Measurements from ENCODE around the gene NDUFS2. TPM values are rescaled to one million over a fixed set of nuclear protein-coding genes. Genes with fewer than 3 reads are reported as not detected.
A peak's percentile ranks its signal among the peaks of the same experiment; 100 is the strongest.

Gene NDUFS2
- total and polyA plus RNA-seq, 9 of the 15 experiments (the other 6 are each of a cell fraction or from before 2014, with no cell fraction given), result 70.0 to 176 (median 141) TPM

DNA sequence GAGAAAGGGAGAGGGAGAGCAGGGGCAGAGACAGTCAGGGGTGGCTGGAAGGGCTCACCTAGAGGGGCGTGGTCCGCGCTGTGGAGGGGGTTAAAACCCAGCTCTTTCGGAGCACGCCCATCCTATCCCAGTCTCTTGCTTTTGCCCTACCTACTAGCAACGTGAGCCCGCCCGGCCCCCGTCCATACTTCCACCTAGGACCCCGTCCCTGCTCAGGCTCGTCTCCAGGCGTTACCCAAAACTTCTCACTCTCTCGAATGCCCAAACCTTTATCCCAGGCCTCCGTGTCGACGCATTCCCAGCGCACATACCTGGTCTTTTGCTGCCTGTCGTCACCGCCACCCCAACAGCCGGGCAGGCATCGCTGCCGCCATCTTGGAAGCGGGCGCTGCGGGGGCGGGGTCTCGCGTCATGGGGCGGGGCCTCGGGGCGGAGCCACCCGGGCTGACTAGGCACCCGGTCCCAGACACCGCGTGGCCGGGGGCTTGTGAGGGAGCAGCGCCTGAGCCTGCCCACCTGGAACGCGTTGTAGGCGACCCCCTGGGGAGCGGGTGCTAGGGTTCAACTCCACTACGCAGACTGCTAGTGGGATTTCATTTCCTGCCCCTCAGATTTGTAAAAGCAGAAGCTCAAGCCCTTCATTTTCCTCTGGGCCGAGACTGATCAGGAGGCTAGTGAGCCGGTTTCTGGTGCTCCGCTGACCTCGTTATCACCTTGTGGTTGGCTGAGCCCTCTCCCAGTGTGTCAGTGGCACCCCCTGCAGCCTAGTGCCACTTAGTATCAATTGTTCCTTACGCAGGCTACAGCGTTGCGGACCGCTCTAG is 24.8 kb upstream of the NDUFS2 start, which contains the start of gene B4GALT3 (continued):
- peak; percentile 64; the same call in 1 of the 2 replicates for TF ChIP-seq NR2C1 (IDR thresholded peaks at IDR 0.05)
- no peak; the same call in 1 of the 2 replicates for TF ChIP-seq NR2C1 (tag; IDR thresholded peaks at IDR 0.05)
- no peak for TF ChIP-seq ZNF143 (CRISPR knock-in tag; IDR thresholded peaks at IDR 0.05)
- TF ChIP-seq BMI1 (IDR thresholded peaks at IDR 0.05; ENCODE audit: low read length), result no peak
- TF ChIP-seq TBP (optimal IDR thresholded peaks at IDR 0.05; ENCODE audit: low read depth, low read length), result peak; percentile 85
- TF ChIP-seq, protein P1, sequence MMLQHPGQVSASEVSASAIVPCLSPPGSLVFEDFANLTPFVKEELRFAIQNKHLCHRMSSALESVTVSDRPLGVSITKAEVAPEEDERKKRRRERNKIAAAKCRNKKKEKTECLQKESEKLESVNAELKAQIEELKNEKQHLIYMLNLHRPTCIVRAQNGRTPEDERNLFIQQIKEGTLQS (IDR thresholded peaks at IDR 0.05), result peak; percentile 31; the same call in 1 of the 2 replicates
- TF ChIP-seq, protein P1 (CRISPR knock-in tag; conservative IDR thresholded peaks at IDR 0.05), result no peak
- TF ChIP-seq PCBP1 (IDR thresholded peaks at IDR 0.05; ENCODE audit: low read depth, low read length, poor library complexity, severe bottlenecking), result no peak
- peak; percentile 60; the same call in 1 of the 2 replicates for TF ChIP-seq ZNF197 (CRISPR knock-in tag; IDR thresholded peaks at IDR 0.05; ENCODE audit: low read depth)
- no peak for TF ChIP-seq HNRNPK (IDR thresholded peaks at IDR 0.05; ENCODE audit: low read depth, low read length, poor library complexity, severe bottlenecking)
- peak; percentile 62 for TF ChIP-seq C11orf30 (IDR thresholded peaks at IDR 0.05; ENCODE audit: low read depth)
- peak; percentile 57; the same call in 1 of the 2 replicates for TF ChIP-seq SMARCA4 (IDR thresholded peaks at IDR 0.05)
- no peak for TF ChIP-seq FOXJ2 (tag; IDR thresholded peaks at IDR 0.05)
- peak; percentile 93 for TF ChIP-seq TAF9B (IDR thresholded peaks at IDR 0.05; ENCODE audit: partially characterized antibody)
- TF ChIP-seq, protein P2, sequence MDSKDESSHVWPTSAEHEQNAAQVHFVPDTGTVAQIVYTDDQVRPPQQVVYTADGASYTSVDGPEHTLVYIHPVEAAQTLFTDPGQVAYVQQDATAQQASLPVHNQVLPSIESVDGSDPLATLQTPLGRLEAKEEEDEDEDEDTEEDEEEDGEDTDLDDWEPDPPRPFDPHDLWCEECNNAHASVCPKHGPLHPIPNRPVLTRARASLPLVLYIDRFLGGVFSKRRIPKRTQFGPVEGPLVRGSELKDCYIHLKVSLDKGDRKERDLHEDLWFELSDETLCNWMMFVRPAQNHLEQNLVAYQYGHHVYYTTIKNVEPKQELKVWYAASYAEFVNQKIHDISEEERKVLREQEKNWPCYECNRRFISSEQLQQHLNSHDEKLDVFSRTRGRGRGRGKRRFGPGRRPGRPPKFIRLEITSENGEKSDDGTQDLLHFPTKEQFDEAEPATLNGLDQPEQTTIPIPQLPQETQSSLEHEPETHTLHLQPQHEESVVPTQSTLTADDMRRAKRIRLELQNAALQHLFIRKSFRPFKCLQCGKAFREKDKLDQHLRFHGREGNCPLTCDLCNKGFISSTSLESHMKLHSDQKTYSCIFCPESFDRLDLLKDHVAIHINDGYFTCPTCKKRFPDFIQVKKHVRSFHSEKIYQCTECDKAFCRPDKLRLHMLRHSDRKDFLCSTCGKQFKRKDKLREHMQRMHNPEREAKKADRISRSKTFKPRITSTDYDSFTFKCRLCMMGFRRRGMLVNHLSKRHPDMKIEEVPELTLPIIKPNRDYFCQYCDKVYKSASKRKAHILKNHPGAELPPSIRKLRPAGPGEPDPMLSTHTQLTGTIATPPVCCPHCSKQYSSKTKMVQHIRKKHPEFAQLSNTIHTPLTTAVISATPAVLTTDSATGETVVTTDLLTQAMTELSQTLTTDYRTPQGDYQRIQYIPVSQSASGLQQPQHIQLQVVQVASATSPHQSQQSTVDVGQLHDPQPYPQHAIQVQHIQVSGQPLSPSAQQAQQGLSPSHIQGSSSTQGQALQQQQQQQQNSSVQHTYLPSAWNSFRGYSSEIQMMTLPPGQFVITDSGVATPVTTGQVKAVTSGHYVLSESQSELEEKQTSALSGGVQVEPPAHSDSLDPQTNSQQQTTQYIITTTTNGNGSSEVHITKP (IDR thresholded peaks at IDR 0.05; ENCODE audit: partially characterized antibody), result peak; percentile 95
- TF ChIP-seq ZSCAN29 (IDR thresholded peaks at IDR 0.05), result 0 out of 2 replicates have a peak, but pooled peaks have one; percentile 57
- 0 out of 2 replicates have a peak, but pooled peaks have one; percentile 32 for TF ChIP-seq KAT7 (CRISPR knock-in tag; IDR thresholded peaks at IDR 0.05; ENCODE audit: borderline replicate concordance)
- TF ChIP-seq NRF1 (conservative IDR thresholded peaks at IDR 0.05 in 1 of 2, IDR thresholded peaks at IDR 0.05 in 1 of 2), result peak; percentile 47 to 65
- peak; percentile 62 for TF ChIP-seq SAP30 (IDR thresholded peaks at IDR 0.05; ENCODE audit: borderline replicate concordance, insufficient read depth, low read depth, low read length, poor library complexity, severe bottlenecking)
- TF ChIP-seq DACH1 (IDR thresholded peaks at IDR 0.05; ENCODE audit: partially characterized antibody), result no peak
- TF ChIP-seq EGR1 (conservative IDR thresholded peaks at IDR 0.05), result peak; percentile 92
- TF ChIP-seq, protein P3, sequence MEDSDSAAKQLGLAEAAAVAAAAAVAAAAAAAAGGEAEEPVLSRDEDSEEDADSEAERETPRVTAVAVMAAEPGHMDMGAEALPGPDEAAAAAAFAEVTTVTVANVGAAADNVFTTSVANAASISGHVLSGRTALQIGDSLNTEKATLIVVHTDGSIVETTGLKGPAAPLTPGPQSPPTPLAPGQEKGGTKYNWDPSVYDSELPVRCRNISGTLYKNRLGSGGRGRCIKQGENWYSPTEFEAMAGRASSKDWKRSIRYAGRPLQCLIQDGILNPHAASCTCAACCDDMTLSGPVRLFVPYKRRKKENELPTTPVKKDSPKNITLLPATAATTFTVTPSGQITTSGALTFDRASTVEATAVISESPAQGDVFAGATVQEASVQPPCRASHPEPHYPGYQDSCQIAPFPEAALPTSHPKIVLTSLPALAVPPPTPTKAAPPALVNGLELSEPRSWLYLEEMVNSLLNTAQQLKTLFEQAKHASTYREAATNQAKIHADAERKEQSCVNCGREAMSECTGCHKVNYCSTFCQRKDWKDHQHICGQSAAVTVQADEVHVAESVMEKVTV (CRISPR knock-in tag; IDR thresholded peaks at IDR 0.05), result peak; percentile 69
- TF ChIP-seq ZFX (CRISPR knock-in tag; IDR thresholded peaks at IDR 0.05), result peak; percentile 81
